IMR-90 (cell line): Measurements from ENCODE around the gene NOC2L. TPM values are rescaled to one million over a fixed set of nuclear protein-coding genes. Genes with fewer than 3 reads are reported as not detected.

Source experiments
- ATAC-seq: fragments of 200-7000 bp; cut with Tn5 transposase; 2 replicates; pipeline ENCODE4 v1.9.1; 2020; ENCODE audit warnings: low read depth, mild to moderate bottlenecking, moderate library complexity
- BruUV-seq: library from RNA; stranded (reverse); fragments of 400-500 nt; replicated peaks from 2 replicates; lab custom pipeline; 2021; lab: Mats Ljungman, UMichigan
- CTCF ChIA-PET: fragments of 300-600 bp; formaldehyde crosslinking; extraction: SDS; loops from one replicate; lab custom pipeline; 2021; ENCODE audit warnings: antibody characterized with exemption; lab: Yijun Ruan, JAX
- POLR2A ChIA-PET: fragments of 300-600 bp; sonication (Branson Sonifier 250); formaldehyde crosslinking; loops from one replicate; lab custom pipeline; 2022; ENCODE audit warnings: antibody characterized with exemption; ENCODE audit not compliant: unreplicated experiment; lab: Charles Lee
- DNase-seq: peaks from one replicate; pipeline ENCODE4 v3.0.0; 2013
- H2AFZ ChIP-seq: replicated peaks from 2 replicates; pipeline ENCODE3; 2013; ENCODE audit warnings: low read length, mild to moderate bottlenecking; ENCODE audit not compliant: poor library complexity
- H2AK5ac ChIP-seq: 2 replicates; pipeline ENCODE4 v1.6.1; 2013; ENCODE audit warnings: low read depth, low read length, inconsistent platforms
- H2AK9ac ChIP-seq: replicated peaks from 2 replicates; pipeline ENCODE3; 2013; ENCODE audit warnings: mild to moderate bottlenecking, low read depth, low read length, moderate library complexity; ENCODE audit not compliant: poor library complexity
- H2BK120ac ChIP-seq: 2 replicates; pipeline ENCODE4 v1.6.1; 2013; ENCODE audit warnings: low read depth, low read length, inconsistent platforms
- H2BK15ac ChIP-seq: 3 replicates; pipeline ENCODE4 v1.6.1; 2013; ENCODE audit warnings: low read depth, low read length, inconsistent platforms
- H2BK20ac ChIP-seq: 2 replicates; pipeline ENCODE4 v1.6.1; 2013; ENCODE audit warnings: low read depth, mild to moderate bottlenecking, inconsistent platforms, low read length, moderate library complexity
- H2BK5ac ChIP-seq: 2 replicates; pipeline ENCODE4 v1.6.1; 2013; ENCODE audit warnings: mild to moderate bottlenecking, low read depth, low read length, inconsistent platforms; ENCODE audit not compliant: poor library complexity, severe bottlenecking
- H3K14ac ChIP-seq: replicated peaks from 2 replicates; pipeline ENCODE4 v1.6.1; 2013; ENCODE audit warnings: low read depth, low read length, inconsistent platforms
- H3K18ac ChIP-seq: 2 replicates; pipeline ENCODE4 v1.6.1; 2013; ENCODE audit warnings: low read depth, low read length, control low read depth
- H3K23ac ChIP-seq: 2 replicates; pipeline ENCODE4 v1.6.1; 2013; ENCODE audit warnings: low read depth, low read length, inconsistent platforms
- H3K27ac ChIP-seq: 2 replicates; pipeline ENCODE4 v1.5.1; 2013; ENCODE audit warnings: mild to moderate bottlenecking, control low read depth, low read length; ENCODE audit not compliant: insufficient read depth
- H3K27me3 ChIP-seq: 2 replicates; pipeline ENCODE4 v1.6.1; 2013; ENCODE audit warnings: low read length; ENCODE audit not compliant: control insufficient read depth, insufficient read depth
- H3K36me3 ChIP-seq: 2 replicates; pipeline ENCODE4 v1.6.1; 2013; ENCODE audit warnings: low read length, mixed read lengths; ENCODE audit not compliant: control insufficient read depth, insufficient read depth
- H3K4ac ChIP-seq: 2 replicates; pipeline ENCODE4 v1.6.1; 2013; ENCODE audit warnings: low read depth, low read length, inconsistent platforms
- H3K4me1 ChIP-seq: 2 replicates; pipeline ENCODE4 v1.6.1; 2013; ENCODE audit warnings: low read length, mixed read lengths; ENCODE audit not compliant: control insufficient read depth, insufficient read depth
- H3K4me2 ChIP-seq: 2 replicates; pipeline ENCODE4 v1.6.1; 2013; ENCODE audit warnings: low read depth, mild to moderate bottlenecking, control low read depth, low read length, moderate library complexity
- H3K4me3 ChIP-seq: 2 replicates; pipeline ENCODE4 v1.5.1; 2013; ENCODE audit warnings: low read depth, mild to moderate bottlenecking, control low read depth, low read length, moderate library complexity; ENCODE audit not compliant: insufficient read depth
- H3K56ac ChIP-seq: 2 replicates; pipeline ENCODE4 v1.6.1; 2013; ENCODE audit warnings: low read length, inconsistent platforms; ENCODE audit not compliant: insufficient read depth; ENCODE audit errors: extremely low read depth
- H3K79me1 ChIP-seq, 2 experiments: 2 replicates each; pipeline ENCODE4 v1.6.1; 2013; ENCODE audit warnings: low read length in 2 of 2, inconsistent platforms in 1 of 2, low read depth in 1 of 2
- H3K9ac ChIP-seq: 2 replicates; pipeline ENCODE4 v1.6.1; 2013; ENCODE audit warnings: low read depth, low read length, control low read depth
- H3K9me1 ChIP-seq: 2 replicates; pipeline ENCODE4 v1.6.1; 2013; ENCODE audit warnings: low read length, inconsistent platforms; ENCODE audit not compliant: insufficient read depth
- H3K9me3 ChIP-seq: 2 replicates; pipeline ENCODE4 v1.6.1; 2013; ENCODE audit warnings: low read length; ENCODE audit not compliant: control insufficient read depth, insufficient read depth
- H4K20me1 ChIP-seq: 2 replicates; pipeline ENCODE4 v1.6.1; 2013; ENCODE audit warnings: low read length, inconsistent platforms; ENCODE audit not compliant: insufficient read depth
- H4K5ac ChIP-seq: 2 replicates; pipeline ENCODE4 v1.6.1; 2013; ENCODE audit warnings: mild to moderate bottlenecking, low read depth, low read length, control low read depth
- H4K8ac ChIP-seq, 2 experiments: 2 replicates each; pipeline ENCODE4 v1.6.1; 2013; ENCODE audit warnings: low read depth in 2 of 2, low read length in 2 of 2, control low read depth in 1 of 2, inconsistent platforms in 1 of 2
- H4K91ac ChIP-seq: 2 replicates; pipeline ENCODE4 v1.6.1; 2013; ENCODE audit warnings: low read depth, low read length, inconsistent platforms; ENCODE audit not compliant: insufficient read depth
- BHLHE40 ChIP-seq: fragments of 150-350 bp; IDR thresholded peaks from 2 replicates; pipeline ENCODE4 v1.6.1; 2016; ENCODE audit warnings: mild to moderate bottlenecking, low read depth, low read length
- CEBPB ChIP-seq: IDR thresholded peaks from 2 replicates; pipeline ENCODE4 v1.6.1; 2012; ENCODE audit warnings: low read depth, low read length, improper control_type of control experiment
- CTCF ChIP-seq: conservative IDR thresholded peaks from 2 replicates; pipeline ENCODE4 v1.5.1; 2012; ENCODE audit warnings: mild to moderate bottlenecking, low read depth, low read length, improper control_type of control experiment
- FOS ChIP-seq: fragments of 150-350 bp; IDR thresholded peaks from 2 replicates; pipeline ENCODE4 v1.6.1; 2016; ENCODE audit warnings: low read depth, low read length
- MAFK ChIP-seq: IDR thresholded peaks from 2 replicates; pipeline ENCODE4 v1.6.1; 2012; ENCODE audit warnings: low read depth, low read length, improper control_type of control experiment
- MAZ ChIP-seq: IDR thresholded peaks from 2 replicates; pipeline ENCODE4 v1.6.1; 2012; ENCODE audit warnings: low read depth, mild to moderate bottlenecking, low read length, improper control_type of control experiment, moderate library complexity, borderline replicate concordance
- MXI1 ChIP-seq: IDR thresholded peaks from 2 replicates; pipeline ENCODE4 v1.6.1; 2012; ENCODE audit warnings: low read depth, mild to moderate bottlenecking, low read length, moderate library complexity, borderline replicate concordance
- NFE2L2 ChIP-seq: fragments of 150-350 bp; IDR thresholded peaks from 2 replicates; pipeline ENCODE4 v1.6.1; 2016; ENCODE audit warnings: low read depth, mild to moderate bottlenecking, low read length
- RAD21 ChIP-seq: IDR thresholded peaks from 2 replicates; pipeline ENCODE4 v1.6.1; 2012; ENCODE audit warnings: low read length, improper control_type of control experiment
- RCOR1 ChIP-seq: IDR thresholded peaks from 2 replicates; pipeline ENCODE4 v1.6.1; 2012; ENCODE audit warnings: mild to moderate bottlenecking, low read length, improper control_type of control experiment; ENCODE audit not compliant: insufficient replicate concordance
- RFX5 ChIP-seq: IDR thresholded peaks from 2 replicates; pipeline ENCODE4 v1.8.0; 2012; ENCODE audit warnings: low read depth, mild to moderate bottlenecking, low read length, moderate library complexity
- SMC3 ChIP-seq: fragments of 150-350 bp; IDR thresholded peaks from 2 replicates; pipeline ENCODE4 v1.6.1; 2016; ENCODE audit warnings: low read depth, mild to moderate bottlenecking, antibody characterized with exemption, low read length, moderate library complexity
- WGBS, 2 experiments: methylation state at CpG; one replicate each; pipeline versions ENCODE4 v1.1.5 to v1.1.7; 2013; ENCODE audit warnings: missing lambda C conversion rate in 2 of 2; ENCODE audit not compliant: insufficient read length in 1 of 2; ENCODE audit errors: extremely low coverage in 2 of 2; 5-methylcytosine and 5-hydroxymethylcytosine counted together
- dilution Hi-C: fragments of 300-500 bp; cut with HindIII; formaldehyde crosslinking; loops from one replicate; pipeline ENCODE4 v1.14.3; 2018; ENCODE audit warnings: low sequenced_read_pairs; ENCODE audit not compliant: unreplicated experiment
- in situ Hi-C: fragments of 300-500 bp; cut with MboI; formaldehyde crosslinking; loops from 3 replicates; pipeline ENCODE4 v1.14.3; 2019; ENCODE audit warnings: low sequenced_read_pairs, inconsistent platforms, mixed read lengths
- intact Hi-C: fragments of 100-400 bp; cut with micrococcal nuclease; formaldehyde crosslinking; loops from 2 replicates; pipeline ENCODE4 v1.10.0; 2022
- polyA plus RNA-seq, 3 experiments: library from polyadenylated mRNA; depleted of rRNA; stranded (reverse); fragments of >200 nt; gene quantifications; 2 replicates each; pipeline ENCODE4 v1.2.3, GENCODE V29; 2012; ENCODE audit warnings: low replicate concordance in 1 of 3
- total RNA-seq: library from RNA; depleted of rRNA; stranded (reverse); fragments of >200 nt; gene quantifications from 2 replicates; pipeline ENCODE4 v1.2.3, GENCODE V29; 2012
- TF ChIP-seq, protein P1 (sequence below): fragments of 150-350 bp; IDR thresholded peaks from 2 replicates; pipeline ENCODE4 v1.6.1; 2017; ENCODE audit warnings: mild to moderate bottlenecking, antibody characterized with exemption, low read length, low read depth

NOC2L gene
- total and polyA plus RNA-seq, 2 of the 4 experiments (the other 2 are of a cell fraction): 74.2 to 106 TPM

DNA sequence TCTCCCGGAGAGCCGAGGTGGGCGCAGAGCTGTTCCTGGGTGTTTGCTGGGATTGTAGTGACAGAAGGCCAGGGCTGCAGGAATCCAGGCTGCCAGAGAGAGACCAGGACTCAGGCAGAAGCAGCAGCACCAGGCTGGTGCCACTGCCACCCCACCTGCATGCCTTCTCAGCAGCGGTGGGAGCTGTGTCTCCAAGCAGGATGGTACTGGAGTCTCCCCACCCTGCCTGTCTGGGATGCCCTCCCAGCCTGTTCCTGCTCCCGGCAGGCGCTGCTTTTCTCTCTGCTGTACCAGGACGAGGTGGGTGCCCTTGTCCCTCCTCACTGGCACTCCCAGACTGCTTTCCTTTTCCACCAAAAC, 45.3 kb upstream of the NOC2L start:
- TF ChIP-seq CEBPB (no peak), CTCF (no peak), RAD21 (no peak), MAFK (no peak), MXI1 (no peak), RFX5 (no peak), MAZ (no peak), FOS (no peak), SMC3 (no peak), RCOR1 (no peak), NFE2L2 (no peak), BHLHE40 (no peak)
- TF ChIP-seq, protein P1, sequence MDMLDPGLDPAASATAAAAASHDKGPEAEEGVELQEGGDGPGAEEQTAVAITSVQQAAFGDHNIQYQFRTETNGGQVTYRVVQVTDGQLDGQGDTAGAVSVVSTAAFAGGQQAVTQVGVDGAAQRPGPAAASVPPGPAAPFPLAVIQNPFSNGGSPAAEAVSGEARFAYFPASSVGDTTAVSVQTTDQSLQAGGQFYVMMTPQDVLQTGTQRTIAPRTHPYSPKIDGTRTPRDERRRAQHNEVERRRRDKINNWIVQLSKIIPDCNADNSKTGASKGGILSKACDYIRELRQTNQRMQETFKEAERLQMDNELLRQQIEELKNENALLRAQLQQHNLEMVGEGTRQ: no peak
- Histone ChIP-seq H3K79me1 (peaks cover 9 to 26% of the 10 kb centered on the region in 2 experiments; a peak in 3 of 4 replicates), H4K8ac (no peak overlapping the region), H3K27me3 (no peaks in the 10 kb centered on the region), H3K4ac (no peak overlapping the region), H3K14ac (no peak overlapping the region), H4K20me1 (peaks cover 4% of the 10 kb centered on the region; the same call in 1 of the 2 replicates), H2AK5ac (no peak overlapping the region), H3K9ac (no peak overlapping the region), H2BK120ac (no peak overlapping the region), H3K18ac (no peak overlapping the region), H3K23ac (no peak overlapping the region), H4K5ac (no peak overlapping the region), H2AK9ac (peak overlapping the region; percentile 25), H3K36me3 (no peaks in the 10 kb centered on the region), H2BK15ac (no peak overlapping the region), H3K56ac (no peak overlapping the region), H3K27ac (no peak overlapping the region), H3K4me3 (no peak overlapping the region), H2BK5ac (no peak overlapping the region), H2BK20ac (no peak overlapping the region), H3K4me1 (peaks cover 8% of the 10 kb centered on the region), H4K91ac (no peak overlapping the region), H3K9me1 (peaks cover 6% of the 10 kb centered on the region; the same call in 1 of the 2 replicates), H2AFZ (no peak overlapping the region), H3K9me3 (no peaks in the 10 kb centered on the region), H3K4me2 (no peak overlapping the region)
- dilution Hi-C loops (no loop called here), intact Hi-C loops (loop anchor here (5.0 kb wide), 1 partner anchor 53 kb away; no protein-coding TSS in a partner anchor), in situ Hi-C loops (no loop called here)
- WGBS, 2 experiments: 86% methylated on average over 4 of the region's 7 CpGs; no CpG with 5 or more reads in 1 of the 2 experiments
- no TSS peak for BruUV-seq
- DNase-seq (no peak), ATAC-seq (no peak)
- POLR2A ChIA-PET: no interaction called here
- CTCF ChIA-PET: no interaction called here
